ENCODE data around the gene FOXO3.

GRCh38 chr6:108677357-108677756 is 116.6 kb downstream of the FOXO3 start:
- TF ChIP-seq EZH2 (IDR thresholded peaks at IDR 0.05; ENCODE audit: low read length) (no peak), CTCF (optimal IDR thresholded peaks at IDR 0.05 in 1 of 3, IDR thresholded peaks at IDR 0.05 in 1 of 3, conservative IDR thresholded peaks at IDR 0.05 in 1 of 3; ENCODE audit: extremely low read depth in 1 of 3, insufficient read depth in 2 of 3, low read length in 3 of 3) (no peak)
